ENCODE measurements around the gene GLIS1. TPM values are rescaled to one million over a fixed set of nuclear protein-coding genes. Genes with fewer than 3 reads are reported as not detected.

Gene GLIS1
- total and polyA plus RNA-seq, 2 of the 8 experiments (the other 6 are each of a cell fraction or from before 2014, with no cell fraction given) = 0.15 to 0.22 TPM

DNA sequence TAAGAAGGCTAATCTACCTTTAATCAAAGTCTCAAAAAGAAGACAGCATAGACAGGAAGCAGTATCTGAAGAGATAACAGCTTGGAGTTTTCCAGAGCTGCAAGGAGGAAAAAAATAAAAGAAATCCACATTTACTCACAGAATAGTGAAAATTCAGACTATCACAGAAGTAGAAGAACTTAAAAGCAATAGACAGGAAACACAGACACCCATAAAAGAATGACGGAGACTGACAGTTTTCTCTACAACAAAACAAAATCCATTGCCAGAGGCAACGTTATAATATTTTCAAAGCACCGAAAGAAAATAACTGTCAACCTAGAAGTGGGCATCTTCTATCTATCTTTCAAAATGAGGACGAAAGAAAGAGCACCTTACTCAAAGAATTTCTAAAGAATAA is 175.4 kb downstream of the GLIS1 start (continued):
- TF ChIP-seq EZH2 (IDR thresholded peaks at IDR 0.05; ENCODE audit: low read depth, low read length, severe bottlenecking) = no peak
- TF ChIP-seq RXRA (IDR thresholded peaks at IDR 0.05; ENCODE audit: insufficient read depth, low read depth, low read length) = no peak
- TF ChIP-seq SP1 (IDR thresholded peaks at IDR 0.05; ENCODE audit: low read depth, low read length) = no peak
- no peak for TF ChIP-seq SAP30 (IDR thresholded peaks at IDR 0.05; ENCODE audit: insufficient read depth, insufficient replicate concordance, low read length)
- TF ChIP-seq POLR2A (IDR thresholded peaks at IDR 0.05; ENCODE audit: control extremely low read depth in 1 of 2, low read depth in 2 of 2, low read length in 2 of 2) = no peak
- no peak for TF ChIP-seq POLR2AphosphoS5 (IDR thresholded peaks at IDR 0.05; ENCODE audit: low read depth, low read length)

Data from H1 (cell line).